GM19193 (cell line): ENCODE results near the gene SUN3.

Source experiments
- POLR2A ChIP-seq: IDR thresholded peaks from 4 replicates; pipeline ENCODE4 v1.6.1; 2011; ENCODE audit not compliant: insufficient read depth, insufficient read length; ENCODE audit errors: extremely low read depth

Gene SUN3

DNA sequence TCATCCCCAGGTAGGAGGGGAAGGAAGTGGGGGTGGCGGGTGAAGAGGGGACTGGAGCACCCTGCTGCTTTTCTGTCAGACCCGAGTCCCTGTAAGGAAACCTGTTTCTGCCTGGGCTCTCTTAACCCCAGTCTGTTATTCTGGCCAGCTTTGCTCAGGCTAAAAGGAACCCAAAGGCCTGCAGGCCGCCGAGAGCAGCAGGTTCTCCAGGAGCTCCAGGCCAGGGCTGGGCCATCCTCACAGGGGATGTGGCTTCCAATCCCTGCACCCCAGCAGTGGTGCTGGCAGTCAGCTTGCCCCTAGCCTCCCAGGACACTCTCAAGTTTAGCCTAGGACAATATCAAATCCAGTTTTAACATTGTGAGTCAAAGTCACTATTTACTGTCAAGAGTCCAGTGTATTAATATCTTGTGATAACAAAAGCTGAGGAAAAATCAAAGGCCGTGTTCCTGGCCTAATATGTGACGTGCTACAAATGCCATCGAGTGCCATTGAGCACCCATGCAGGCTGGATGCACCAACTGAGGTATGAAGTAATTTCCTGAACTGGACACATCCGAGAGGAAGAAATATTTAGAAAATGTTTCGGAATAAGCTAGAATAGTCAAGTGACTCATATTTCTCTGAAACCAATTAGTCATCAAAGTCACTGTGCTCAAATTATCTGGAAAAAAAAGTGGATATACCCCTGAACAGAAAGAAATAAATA, 87.6 kb downstream of the SUN3 start:
- no peak for TF ChIP-seq POLR2A

DNA sequence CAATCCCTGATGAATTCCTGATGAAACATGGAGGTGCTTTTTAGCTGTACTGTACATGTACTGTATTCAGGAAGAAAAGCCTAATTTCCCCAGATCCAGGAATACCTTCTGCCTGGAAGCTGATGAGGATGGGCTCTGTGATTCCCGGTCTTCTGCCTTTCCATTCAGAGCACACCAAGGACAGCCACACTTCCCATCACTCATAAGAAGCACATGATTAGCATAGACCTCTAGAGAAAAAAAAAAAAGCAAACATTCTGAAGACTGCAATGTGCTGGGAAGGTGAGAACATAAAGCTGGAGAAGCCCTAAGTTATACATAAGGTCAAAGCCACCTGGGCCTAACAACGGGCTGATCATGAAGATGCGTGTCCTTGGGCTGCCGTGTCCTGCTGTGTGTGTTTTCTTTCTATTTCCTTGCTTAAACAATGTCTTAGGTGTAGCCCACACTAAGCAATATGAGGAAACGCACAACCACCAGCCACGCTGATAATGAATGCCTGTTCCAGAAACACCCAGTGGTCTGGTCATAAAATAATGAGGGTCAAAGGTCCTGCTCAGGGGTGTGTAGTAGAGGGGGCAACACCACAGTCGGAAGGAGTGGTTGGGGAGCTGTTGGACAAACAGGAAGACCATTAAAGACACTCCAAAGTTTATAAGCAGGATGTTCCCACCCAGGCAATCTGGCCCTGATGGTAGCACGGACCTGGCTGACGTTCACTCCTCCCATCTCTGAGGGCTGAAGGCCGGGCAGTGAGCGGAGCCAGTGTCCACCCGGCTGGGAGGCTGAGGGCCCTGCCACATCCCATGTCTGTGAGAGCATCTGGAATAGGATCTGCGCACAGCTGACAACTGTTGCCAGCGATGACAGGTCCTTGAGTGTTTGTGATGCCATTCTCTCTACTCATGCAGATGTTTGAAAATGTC, 88.6 kb downstream of the SUN3 start:
- TF ChIP-seq POLR2A: no peak

DNA sequence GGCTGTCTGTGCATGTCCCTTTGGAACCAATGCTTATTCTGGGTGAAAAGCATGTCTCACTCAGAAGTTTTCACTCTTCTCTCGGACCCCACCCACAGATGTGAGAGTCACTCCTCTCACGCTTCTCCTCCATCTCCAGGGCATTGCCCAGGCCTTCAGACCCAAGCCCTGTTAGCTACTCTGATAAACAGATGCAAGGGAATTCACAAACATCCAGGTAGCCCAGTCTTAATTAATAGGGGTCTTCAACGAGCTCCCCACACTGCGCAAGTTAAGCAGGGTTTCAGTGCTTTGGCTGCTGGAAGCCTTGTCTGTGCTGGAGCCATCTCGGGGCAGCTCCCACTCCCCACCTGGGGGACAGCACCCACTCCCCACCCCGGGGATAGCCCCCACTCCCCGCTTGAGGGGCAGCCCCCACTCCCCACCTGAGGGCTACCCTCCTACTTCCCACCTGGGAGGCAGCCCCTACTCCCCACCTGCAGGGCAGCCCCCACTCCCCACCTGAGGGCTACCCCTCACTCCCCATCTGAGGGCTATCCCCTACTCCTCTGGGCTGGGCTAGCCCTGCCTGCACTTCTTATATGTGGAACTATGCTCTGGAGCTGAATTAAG, 89.4 kb downstream of the SUN3 start:
- no peak for TF ChIP-seq POLR2A

DNA sequence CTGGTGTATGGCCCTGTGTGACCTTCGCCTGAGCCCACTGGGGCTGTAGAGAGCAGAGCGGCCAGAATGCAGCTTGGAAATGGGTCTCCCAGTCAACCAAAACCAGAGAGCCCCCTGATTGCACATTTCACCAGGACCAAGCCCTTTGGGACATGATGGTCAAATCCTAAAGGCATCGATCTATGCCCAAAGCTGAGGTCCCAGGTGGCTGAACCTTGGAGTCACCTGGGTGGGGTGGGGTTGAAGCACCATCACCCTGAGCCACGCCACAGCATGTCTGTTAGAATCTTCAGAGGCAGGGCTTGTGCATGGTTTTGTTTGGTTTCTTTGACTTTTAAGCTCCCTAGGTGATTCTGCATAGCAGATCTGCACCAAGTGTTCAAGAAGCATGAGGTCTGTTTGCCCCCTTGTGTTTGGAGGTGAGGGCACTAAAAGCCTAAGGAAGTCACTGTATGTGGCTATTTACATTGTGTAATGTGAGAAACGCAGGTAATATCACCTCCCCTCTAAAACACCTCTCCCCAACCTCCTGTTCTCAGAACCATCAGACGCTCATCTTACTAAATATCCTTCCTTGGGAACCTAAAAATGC, 90.2 kb downstream of the SUN3 start:
- TF ChIP-seq POLR2A: no peak

DNA sequence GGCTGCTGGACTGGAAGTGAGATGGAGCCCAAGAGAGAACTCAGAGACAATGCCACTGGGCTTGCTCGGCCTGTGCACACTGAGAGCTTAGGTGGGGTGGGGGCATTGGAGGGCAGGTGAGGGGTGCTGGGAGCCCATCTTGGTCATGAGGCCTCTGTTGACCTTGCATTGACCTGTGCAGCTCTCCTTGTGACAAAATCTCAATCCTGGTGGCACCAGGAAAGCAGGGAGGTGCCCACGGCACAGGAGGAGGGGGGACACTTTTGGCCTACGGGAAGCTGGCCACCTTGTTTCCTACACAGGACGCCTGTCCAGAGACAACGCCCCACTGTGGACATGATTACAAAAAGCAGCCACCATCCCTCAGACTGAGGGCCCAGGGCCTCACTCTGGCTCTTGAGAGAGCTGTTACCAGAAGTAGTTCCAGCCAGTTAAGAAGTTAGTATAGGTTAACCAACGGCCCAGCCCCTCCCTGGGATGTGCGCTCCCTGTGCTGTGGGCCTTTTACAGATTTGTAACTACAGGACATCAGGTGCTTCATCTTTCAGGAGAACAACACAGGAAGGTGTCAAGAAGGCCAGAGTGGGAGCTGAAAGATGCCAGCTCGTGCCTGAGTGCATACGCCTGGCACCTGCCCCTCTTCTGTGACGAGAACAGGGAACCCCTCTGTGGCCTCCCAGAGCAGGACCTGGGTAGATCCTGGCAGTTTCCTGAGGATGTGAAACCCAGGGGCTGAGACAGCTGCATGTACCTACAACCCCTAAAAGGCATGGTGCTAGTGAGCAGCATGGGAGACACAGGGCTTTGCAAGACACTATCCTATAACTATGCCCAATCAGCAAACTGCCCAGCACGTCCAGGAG, 91.0 kb downstream of the SUN3 start:
- TF ChIP-seq POLR2A: no peak
